GM12873 (cell line): Measurements from ENCODE around the gene SLC24A4.

ENCODE experiments used
- CTCF ChIP-seq: IDR thresholded peaks from 2 replicates; pipeline ENCODE4 v1.5.1; 2012; ENCODE audit warnings: low read depth, mild to moderate bottlenecking, moderate library complexity, low read length, control low read depth; ENCODE audit not compliant: insufficient read depth; ENCODE audit errors: missing control alignments

Gene SLC24A4

GRCh38 chr14:92427096-92427495, 104.1 kb downstream of the SLC24A4 start:
- TF ChIP-seq CTCF = no peak

- TF ChIP-seq CTCF = no peak
Measured at GRCh38 chr14:92430686-92431085, 107.7 kb downstream of the SLC24A4 start.

DNA sequence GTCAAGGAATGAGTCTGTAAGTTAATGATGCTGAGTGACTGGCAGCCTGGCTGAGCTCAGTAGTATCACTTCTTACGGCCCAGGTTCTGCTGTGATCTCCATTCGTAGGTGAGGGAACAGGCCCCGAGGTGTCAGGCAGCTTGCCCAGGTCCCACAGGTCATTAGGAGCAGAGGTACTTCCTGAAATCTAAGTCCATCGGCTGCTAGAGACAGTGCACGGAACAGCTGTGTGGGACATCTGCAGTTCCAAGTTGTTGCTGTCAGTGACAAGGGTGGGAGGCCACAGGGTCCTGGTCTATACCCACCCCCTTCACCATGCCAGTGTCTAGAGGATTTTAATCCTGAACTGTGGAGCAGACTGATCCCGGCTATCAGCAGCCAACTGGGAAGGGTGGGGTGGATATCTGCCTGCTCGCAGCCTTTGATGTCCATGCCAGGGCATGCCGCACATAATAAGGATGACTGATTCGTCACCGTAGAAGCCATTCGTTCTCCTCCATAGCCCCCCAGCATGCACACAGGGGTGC, 108.3 kb downstream of the SLC24A4 start:
- TF ChIP-seq CTCF = no peak

- no peak for TF ChIP-seq CTCF
Measured at GRCh38 chr14:92433407-92433806, 110.4 kb downstream of the SLC24A4 start.

DNA sequence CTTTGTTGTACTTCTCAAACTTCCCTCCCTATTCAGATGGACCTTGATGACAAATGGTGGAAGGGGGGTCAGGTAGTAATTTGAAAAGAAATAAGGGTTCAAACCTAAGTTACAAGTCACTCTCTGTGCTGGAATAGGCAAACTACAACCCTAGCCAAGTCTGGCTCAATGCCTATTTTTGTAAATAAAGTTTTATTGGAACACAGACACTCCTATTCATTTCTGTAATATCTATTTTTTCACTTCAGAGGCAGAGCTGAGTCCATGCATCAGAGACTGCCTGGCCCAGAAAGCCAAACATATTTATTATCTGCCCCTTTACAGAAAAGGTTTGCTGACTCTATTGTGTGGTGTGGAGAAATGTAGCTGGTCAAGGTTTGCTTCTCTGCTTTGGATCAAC, 112.2 kb downstream of the SLC24A4 start:
- no peak for TF ChIP-seq CTCF

DNA sequence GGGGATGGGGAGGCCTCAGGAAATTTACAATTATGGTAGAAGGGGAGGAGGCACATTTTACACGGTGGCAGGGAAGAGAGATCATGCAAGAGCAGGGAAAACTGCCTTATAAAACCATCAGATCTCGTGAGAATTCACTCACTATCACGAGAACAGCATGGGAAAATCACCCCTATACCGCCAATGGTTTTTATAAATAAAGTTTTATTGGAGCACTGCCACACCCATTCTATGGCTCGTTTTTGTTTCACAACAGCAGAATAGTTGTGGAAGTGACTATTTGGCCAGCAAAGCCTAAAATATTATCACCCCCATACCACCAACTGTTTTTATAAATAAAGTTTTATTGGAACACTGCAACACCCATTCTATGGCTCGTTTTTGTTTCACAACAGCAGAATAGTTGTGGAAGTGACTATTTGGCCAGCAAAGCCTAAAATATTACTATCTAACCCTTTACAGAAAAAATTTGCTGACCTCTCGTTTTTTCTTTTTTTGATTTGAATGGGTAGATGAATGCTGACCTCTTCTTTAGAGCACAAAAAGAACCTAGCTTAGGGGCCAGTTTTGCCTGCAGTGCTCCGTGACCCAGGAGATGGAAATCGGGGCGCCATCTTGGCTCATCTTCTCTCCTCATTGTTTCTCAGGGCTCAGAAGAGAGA, 113.3 kb downstream of the SLC24A4 start:
- TF ChIP-seq CTCF = no peak

DNA sequence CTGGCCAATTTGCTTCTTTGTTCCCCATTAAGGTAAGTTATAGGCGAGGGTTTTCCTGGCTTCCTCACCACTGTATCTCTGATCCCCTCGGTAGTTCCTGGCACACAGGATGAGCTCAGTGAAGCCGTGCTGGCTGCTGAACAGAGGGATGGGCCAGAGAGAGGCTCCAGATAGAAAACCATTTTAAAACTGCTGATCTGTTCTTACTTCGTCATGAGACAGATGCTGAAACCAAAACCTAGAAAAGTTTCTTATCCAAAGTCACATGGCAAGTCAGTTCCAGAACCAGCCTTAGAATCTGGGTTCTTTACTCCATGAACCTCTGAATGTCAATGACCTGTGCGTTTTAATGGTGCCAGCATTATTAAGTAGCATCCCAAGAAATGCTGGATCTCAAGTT, 114.3 kb downstream of the SLC24A4 start:
- no peak for TF ChIP-seq CTCF
